HG03045 (cell line): ENCODE results near the gene SARDH.

Experiments used
- ATAC-seq: cut with Tn5 transposase; IDR thresholded peaks from one replicate; pipeline ENCODE4 v1.9.1; 2021; ENCODE audit warnings: mild to moderate bottlenecking, moderate library complexity; ENCODE audit not compliant: unreplicated experiment

SARDH gene

GRCh38 chr9:133737774-133738639 is at the start of gene SARDH:
Gene SARDH (minus strand): TSS chr9:133738352. CDS start chr9:133734173, 4,179 bp downstream.
- ATAC-seq: no peak

- peak; percentile 44 for ATAC-seq
Observed at GRCh38 chr9:133787754-133788025, 49.5 kb upstream of the SARDH start.

- no peak for ATAC-seq
Observed at GRCh38 chr9:133786907-133787753, 49.0 kb upstream of the SARDH start.

GRCh38 chr9:133786371-133786753 is 48.2 kb upstream of the SARDH start:
- ATAC-seq: no peak

- no peak for ATAC-seq
Observed at GRCh38 chr9:133785753-133786370, 47.7 kb upstream of the SARDH start.

- ATAC-seq: no peak
Observed at GRCh38 chr9:133784731-133785561, 46.8 kb upstream of the SARDH start.

- no peak for ATAC-seq
Observed at GRCh38 chr9:133783331-133783731, 45.2 kb upstream of the SARDH start.

GRCh38 chr9:133782157-133783130 is 44.3 kb upstream of the SARDH start:
- ATAC-seq: no peak

GRCh38 chr9:133781828-133782135 is 43.6 kb upstream of the SARDH start:
- ATAC-seq: no peak

GRCh38 chr9:133780962-133781827 is 43.0 kb upstream of the SARDH start:
- ATAC-seq: no peak

GRCh38 chr9:133780404-133780945 is 42.3 kb upstream of the SARDH start:
- ATAC-seq: no peak

- ATAC-seq: no peak
Observed at GRCh38 chr9:133779516-133780403, 41.6 kb upstream of the SARDH start.

GRCh38 chr9:133779081-133779480 is 40.9 kb upstream of the SARDH start:
- no peak for ATAC-seq

GRCh38 chr9:133778336-133779013 is 40.3 kb upstream of the SARDH start:
- no peak for ATAC-seq

- ATAC-seq: no peak
Observed at GRCh38 chr9:133777871-133778270, 39.7 kb upstream of the SARDH start.

- no peak for ATAC-seq
Observed at GRCh38 chr9:133777068-133777791, 39.1 kb upstream of the SARDH start.
